Lower leg skin (tissue), 3 donors: Measurements from ENCODE around the gene ABL1.

Source experiments
- CTCF ChIP-seq, 3 donors: fragments of 450-650 bp; IDR thresholded peaks; one replicate each; pipeline ENCODE4 v1.5.1; 2016; ENCODE audit warnings: antibody characterized with exemption in 3 of 3, mild to moderate bottlenecking in 3 of 3, moderate library complexity in 2 of 3
- POLR2A ChIP-seq, 2 donors: fragments of 450-650 bp; IDR thresholded peaks; one replicate each; pipeline ENCODE4 v1.6.1; 2016 to 2017; ENCODE audit warnings: antibody characterized with exemption in 2 of 2, mild to moderate bottlenecking in 1 of 2, moderate library complexity in 1 of 2

DNA sequence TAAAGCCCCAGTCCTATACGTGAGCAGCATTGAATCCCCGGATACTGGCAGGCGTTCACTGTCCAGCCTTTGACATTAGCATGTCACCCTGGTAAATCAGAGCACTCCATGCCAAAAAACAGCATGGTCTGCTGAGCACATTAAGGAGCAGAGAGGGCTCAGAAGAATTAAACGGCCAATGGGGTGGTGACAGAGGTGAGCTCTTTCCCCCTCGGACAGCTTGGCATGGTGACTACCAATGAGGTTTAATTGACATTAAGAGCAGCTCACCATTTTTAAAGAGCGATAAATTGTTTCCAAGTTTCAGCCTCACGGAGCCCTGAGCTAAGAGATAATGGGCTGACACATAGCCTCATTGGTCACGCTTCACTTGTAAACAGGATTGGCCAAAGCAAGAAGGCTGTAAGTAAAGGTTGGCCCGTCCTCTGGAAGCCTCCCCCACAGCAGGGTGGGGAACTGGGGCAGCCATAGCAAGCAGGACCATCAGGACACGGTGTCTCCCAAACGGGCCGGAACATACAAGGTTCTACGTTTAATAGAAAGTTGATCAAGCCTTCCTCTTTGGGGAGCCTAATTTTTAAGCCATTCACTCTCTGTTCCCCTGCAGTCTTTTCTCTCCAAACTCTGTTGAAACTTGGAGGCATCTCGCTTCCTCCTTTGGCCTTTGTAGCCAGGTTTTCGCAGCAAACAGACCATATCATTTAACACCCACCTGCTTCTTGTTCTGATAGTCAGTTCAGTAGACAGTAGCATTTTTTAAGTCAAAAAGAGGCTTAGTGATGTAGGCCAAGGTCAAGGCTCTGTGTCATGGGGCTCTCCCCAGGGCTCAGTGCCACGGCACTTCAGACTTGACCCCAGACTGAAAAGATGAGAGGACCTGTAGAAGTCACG, 35.7 kb downstream of the ABL1 start:
- TF ChIP-seq CTCF (IDR thresholded peaks at IDR 0.05), result no peak
- TF ChIP-seq POLR2A (IDR thresholded peaks at IDR 0.05), result no peak
